Muscle of leg (tissue), 11 donors: Measurements from ENCODE around the gene CHFR. TPM values are rescaled to one million over a fixed set of nuclear protein-coding genes. Genes with fewer than 3 reads are reported as not detected.
"Not testable (repeated sequence)": the region's sequence is repeated elsewhere in the genome, so short reads cannot be mapped to it uniquely, and the experiment has no call there.

Experiments
- DNase-seq: peaks from one replicate; pipeline ENCODE4 v3.0.0; 2013
- H3K27ac ChIP-seq: one replicate; pipeline ENCODE4 v1.5.1; 2013; ENCODE audit warnings: mild to moderate bottlenecking, low read length, control low read depth
- H3K27me3 ChIP-seq: one replicate; pipeline ENCODE4 v1.6.1; 2013; ENCODE audit warnings: low read length; ENCODE audit not compliant: control insufficient read depth, insufficient read depth
- H3K36me3 ChIP-seq: one replicate; pipeline ENCODE4 v1.6.1; 2013; ENCODE audit warnings: low read length; ENCODE audit not compliant: control insufficient read depth, insufficient read depth
- H3K4me1 ChIP-seq: one replicate; pipeline ENCODE4 v1.6.1; 2013; ENCODE audit warnings: low read length; ENCODE audit not compliant: control insufficient read depth, insufficient read depth
- H3K4me3 ChIP-seq: one replicate; pipeline ENCODE4 v1.5.1; 2013; ENCODE audit warnings: low read length, control low read depth
- H3K9me3 ChIP-seq: replicated peaks from 2 replicates; pipeline ENCODE4 v1.6.1; 2013; ENCODE audit warnings: low read depth, low read length; ENCODE audit not compliant: control insufficient read depth
- WGBS: methylation state at CpG from one replicate; pipeline ENCODE4 v1.1.5; 2013; ENCODE audit warnings: missing lambda C conversion rate; ENCODE audit not compliant: insufficient coverage; 5-methylcytosine and 5-hydroxymethylcytosine counted together
- polyA plus RNA-seq, 8 donors: library from polyadenylated mRNA; unstranded; fragments of 120-200 nt; gene quantifications; one replicate each; pipeline versions ENCODE4 v1.2.1 to v1.2.3, GENCODE V29; 2013; ENCODE audit warnings: inconsistent platforms in 1 of 8, low replicate concordance in 1 of 8; ENCODE audit not compliant: insufficient read length in 8 of 8, insufficient read depth in 1 of 8
- total RNA-seq: library from RNA; stranded (reverse); fragments of 120-200 nt; gene quantifications from one replicate; pipeline ENCODE4 v1.2.4, GENCODE V29; 2013

Gene CHFR
- total and polyA plus RNA-seq, 9 donors = 13.3 to 21.5 (median 17.0) TPM

DNA sequence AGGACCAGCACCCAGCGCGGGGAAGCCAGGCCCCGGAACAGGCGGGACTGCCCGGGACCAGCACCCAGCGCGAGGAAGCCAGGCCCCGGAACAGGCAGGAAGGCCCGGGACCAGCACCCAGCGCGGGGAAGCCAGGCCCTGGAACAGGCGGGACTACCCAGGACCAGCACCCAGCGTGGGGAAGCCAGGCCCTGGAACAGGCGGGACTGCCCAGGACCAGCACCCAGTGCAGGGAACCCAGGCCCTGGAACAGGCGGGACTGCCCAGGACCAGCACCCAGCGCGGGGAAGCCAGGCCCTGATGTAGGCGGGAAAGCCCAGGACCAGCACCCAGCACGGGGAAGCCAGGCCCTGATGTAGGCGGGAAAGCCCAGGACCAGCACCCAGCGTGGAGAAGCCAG, 12.8 kb downstream of the CHFR start:
- H3K27me3 ChIP-seq, H3K27ac ChIP-seq, H3K4me3 ChIP-seq, DNase-seq, H3K9me3 ChIP-seq, H3K4me1 ChIP-seq: not testable (repeated sequence)
- peaks cover 57% of the 10 kb centered on the region for H3K36me3 ChIP-seq
- WGBS = 97% methylated on average over 21 of the region's 21 CpGs

GRCh38 chr12:132874175-132874574, 13.2 kb downstream of the CHFR start:
- Histone ChIP-seq H3K27ac (no peak overlapping the region), H3K36me3 (peaks cover 62% of the 10 kb centered on the region), H3K9me3 (no peaks in the 10 kb centered on the region), H3K4me1 (no peaks in the 10 kb centered on the region), H3K4me3 (no peak overlapping the region), H3K27me3 (no peaks in the 10 kb centered on the region)
- no peak for DNase-seq
- WGBS = 96% methylated on average over 11 of the region's 11 CpGs

DNA sequence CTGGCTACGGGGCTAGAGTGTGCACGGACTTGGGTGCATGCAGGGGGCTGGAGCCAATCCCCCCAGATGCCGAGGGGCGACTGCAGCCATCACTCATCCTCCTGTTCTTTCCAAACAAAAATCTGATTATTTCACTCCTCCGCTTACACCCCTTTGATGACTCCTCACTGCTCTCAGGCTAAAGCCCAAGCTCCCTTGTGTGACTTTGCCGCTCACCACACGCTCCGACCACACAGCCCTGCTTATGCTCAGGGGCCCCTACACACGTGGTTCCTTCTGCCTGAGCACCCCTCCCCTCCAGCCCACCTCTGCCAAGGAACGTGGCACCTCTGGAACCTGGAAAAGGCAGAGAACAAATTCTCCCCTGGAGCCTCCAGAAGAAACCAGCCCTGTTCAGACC, 13.7 kb downstream of the CHFR start:
- Histone ChIP-seq H3K9me3 (no peaks in the 10 kb centered on the region), H3K27ac (no peak overlapping the region), H3K4me3 (no peak overlapping the region), H3K36me3 (peaks cover 62% of the 10 kb centered on the region), H3K27me3 (no peaks in the 10 kb centered on the region), H3K4me1 (no peaks in the 10 kb centered on the region)
- DNase-seq = no peak
- WGBS = 90% methylated on average over 7 of the region's 10 CpGs

- WGBS = 84% methylated on average over 7 of the region's 12 CpGs
- Histone ChIP-seq H3K4me1 (no peaks in the 10 kb centered on the region), H3K27me3 (no peaks in the 10 kb centered on the region), H3K4me3 (no peak overlapping the region), H3K9me3 (no peaks in the 10 kb centered on the region), H3K36me3 (peaks cover 61% of the 10 kb centered on the region), H3K27ac (no peak overlapping the region)
- no peak for DNase-seq
Measured at GRCh38 chr12:132872975-132873421, 14.4 kb downstream of the CHFR start.

GRCh38 chr12:132872073-132872855, 15.1 kb downstream of the CHFR start:
- Histone ChIP-seq H3K27me3 (no peaks in the 10 kb centered on the region), H3K27ac (no peak overlapping the region), H3K9me3 (no peaks in the 10 kb centered on the region), H3K4me1 (no peaks in the 10 kb centered on the region), H3K4me3 (no peak overlapping the region), H3K36me3 (peaks cover 64% of the 10 kb centered on the region)
- no peak for DNase-seq
- WGBS = 90% methylated on average over 19 of the region's 21 CpGs

- no peaks in the 10 kb centered on the region for H3K9me3 ChIP-seq
- H3K27me3 ChIP-seq = no peaks in the 10 kb centered on the region
- H3K4me3 ChIP-seq = no peak overlapping the region
- H3K4me1 ChIP-seq = no peaks in the 10 kb centered on the region
- 96% methylated on average over 4 of the region's 14 CpGs for WGBS
- DNase-seq = no peak
- H3K27ac ChIP-seq = no peak overlapping the region
- peaks cover 65% of the 10 kb centered on the region for H3K36me3 ChIP-seq
Measured at GRCh38 chr12:132869551-132869950, 17.9 kb downstream of the CHFR start.

- no peak for DNase-seq
- no peak overlapping the region for H3K27ac ChIP-seq
- WGBS = 94% methylated on average over 14 of the region's 14 CpGs
- peaks cover 44% of the 10 kb centered on the region for H3K36me3 ChIP-seq
- H3K4me3 ChIP-seq = no peak overlapping the region
- H3K27me3 ChIP-seq = no peaks in the 10 kb centered on the region
- no peaks in the 10 kb centered on the region for H3K9me3 ChIP-seq
- no peaks in the 10 kb centered on the region for H3K4me1 ChIP-seq
Measured at GRCh38 chr12:132866251-132866828, 21.1 kb downstream of the CHFR start.

DNA sequence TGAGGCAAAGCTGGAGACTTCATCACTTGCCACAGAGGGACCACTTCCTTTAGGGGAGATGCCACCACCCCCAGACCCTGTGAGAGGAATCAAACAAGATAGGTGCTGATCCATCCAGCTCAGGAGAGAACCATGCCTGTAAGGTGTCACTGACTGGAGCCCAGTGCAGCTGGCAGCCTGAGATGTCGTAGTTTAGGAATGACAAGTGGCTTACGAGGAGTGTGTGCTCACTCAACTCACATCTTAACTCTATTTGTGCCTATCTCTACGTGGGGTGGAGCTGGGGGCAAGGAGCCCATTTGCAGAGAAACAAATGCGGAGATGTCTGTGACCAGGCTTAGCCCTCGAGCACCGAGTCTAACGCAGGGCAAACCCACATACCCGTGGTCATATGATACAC, 25.8 kb downstream of the CHFR start:
- Histone ChIP-seq H3K27ac (no peak overlapping the region), H3K4me3 (no peak overlapping the region), H3K36me3 (peaks cover 50% of the 10 kb centered on the region), H3K27me3 (no peaks in the 10 kb centered on the region), H3K4me1 (no peaks in the 10 kb centered on the region), H3K9me3 (no peaks in the 10 kb centered on the region)
- no peak for DNase-seq
- 82% methylated on average over 8 of the region's 8 CpGs for WGBS

DNA sequence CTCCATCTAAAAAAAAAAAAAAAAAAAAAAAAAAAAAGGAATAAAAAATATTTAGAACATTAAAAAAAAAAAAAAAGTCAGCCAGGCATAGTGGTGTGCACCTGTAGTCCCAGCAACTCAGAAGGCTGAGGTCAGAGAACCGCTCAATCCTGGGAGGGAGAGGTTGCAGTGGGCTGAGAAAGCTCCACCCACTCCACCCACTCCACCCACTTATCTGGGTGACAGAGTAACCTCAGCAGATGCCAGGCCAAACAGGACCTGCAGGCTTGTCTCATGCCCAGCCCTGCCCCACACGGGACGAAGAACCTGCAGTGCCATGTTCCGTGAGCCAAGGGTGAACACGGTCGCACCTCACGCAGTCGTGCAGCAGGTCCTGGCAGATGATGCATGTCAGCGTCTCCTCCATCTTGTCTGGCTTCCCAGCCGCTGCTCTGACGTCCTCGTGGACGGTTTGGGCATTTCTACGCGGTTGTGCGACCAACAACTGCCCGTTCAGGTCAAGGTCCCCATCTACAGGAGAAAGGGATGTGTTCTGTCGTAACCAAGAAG, 28.6 kb downstream of the CHFR start:
- Histone ChIP-seq H3K27me3 (no peaks in the 10 kb centered on the region), H3K9me3 (no peaks in the 10 kb centered on the region), H3K4me3 (no peak overlapping the region), H3K27ac (no peak overlapping the region), H3K4me1 (no peaks in the 10 kb centered on the region), H3K36me3 (peaks cover 53% of the 10 kb centered on the region)
- WGBS = 93% methylated on average over 17 of the region's 18 CpGs
- no peak for DNase-seq

DNA sequence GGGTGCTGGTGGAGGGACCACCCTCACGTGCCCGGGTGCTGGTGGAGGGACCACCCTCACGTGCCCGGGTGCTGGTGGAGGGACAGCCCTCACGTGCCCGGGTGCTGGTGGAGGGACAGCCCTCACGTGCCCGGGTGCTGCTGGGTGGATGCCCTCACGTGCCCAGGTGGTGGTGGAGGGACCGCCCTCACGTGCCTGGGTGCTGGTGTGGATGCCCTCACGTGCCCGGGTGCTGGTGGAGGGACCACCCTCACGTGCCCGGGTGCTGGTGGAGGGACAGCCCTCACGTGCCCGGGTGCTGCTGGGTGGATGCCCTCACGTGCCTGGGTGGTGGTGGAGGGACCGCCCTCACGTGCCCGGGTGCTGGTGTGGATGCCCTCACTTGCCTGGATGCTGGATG, 30.4 kb downstream of the CHFR start:
- not testable (repeated sequence) for H3K27ac ChIP-seq, H3K9me3 ChIP-seq, H3K4me1 ChIP-seq, DNase-seq, H3K4me3 ChIP-seq, H3K27me3 ChIP-seq
- peaks cover 69% of the 10 kb centered on the region for H3K36me3 ChIP-seq
- WGBS = 96% methylated on average over 21 of the region's 21 CpGs
